Activated CD8-positive, alpha-beta memory T cell treated with anti-CD3 and anti-CD28 coated beads, Interleukin-2, amount 50 U/mL, for 24 hours (primary cell): ENCODE data around the gene AFAP1.

Source experiments
- DNase-seq: peaks from one replicate; pipeline ENCODE4 v3.0.0-alpha.2; 2020; ENCODE audit errors: extremely low read depth

The AFAP1 gene

DNA sequence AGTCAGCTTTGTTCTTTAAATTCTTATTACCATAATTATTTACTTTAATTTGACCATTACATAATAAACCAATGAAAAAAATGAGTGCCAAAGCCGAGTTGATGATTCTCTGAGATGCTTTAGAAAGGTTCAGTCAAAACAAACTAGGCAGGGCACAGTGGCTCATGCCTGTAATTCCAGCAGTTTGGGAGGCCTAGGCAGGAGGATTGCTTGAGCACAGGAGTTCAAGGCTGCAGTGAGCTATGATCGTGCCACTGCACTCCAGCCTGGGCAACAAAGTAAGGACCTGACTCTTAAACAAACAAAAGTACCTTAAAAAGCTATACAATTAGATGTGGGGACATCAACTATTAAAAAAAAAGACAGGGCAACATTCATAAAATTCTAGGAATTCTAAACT, 75.0 kb downstream of the AFAP1 start:
- DNase-seq, result no peak

DNA sequence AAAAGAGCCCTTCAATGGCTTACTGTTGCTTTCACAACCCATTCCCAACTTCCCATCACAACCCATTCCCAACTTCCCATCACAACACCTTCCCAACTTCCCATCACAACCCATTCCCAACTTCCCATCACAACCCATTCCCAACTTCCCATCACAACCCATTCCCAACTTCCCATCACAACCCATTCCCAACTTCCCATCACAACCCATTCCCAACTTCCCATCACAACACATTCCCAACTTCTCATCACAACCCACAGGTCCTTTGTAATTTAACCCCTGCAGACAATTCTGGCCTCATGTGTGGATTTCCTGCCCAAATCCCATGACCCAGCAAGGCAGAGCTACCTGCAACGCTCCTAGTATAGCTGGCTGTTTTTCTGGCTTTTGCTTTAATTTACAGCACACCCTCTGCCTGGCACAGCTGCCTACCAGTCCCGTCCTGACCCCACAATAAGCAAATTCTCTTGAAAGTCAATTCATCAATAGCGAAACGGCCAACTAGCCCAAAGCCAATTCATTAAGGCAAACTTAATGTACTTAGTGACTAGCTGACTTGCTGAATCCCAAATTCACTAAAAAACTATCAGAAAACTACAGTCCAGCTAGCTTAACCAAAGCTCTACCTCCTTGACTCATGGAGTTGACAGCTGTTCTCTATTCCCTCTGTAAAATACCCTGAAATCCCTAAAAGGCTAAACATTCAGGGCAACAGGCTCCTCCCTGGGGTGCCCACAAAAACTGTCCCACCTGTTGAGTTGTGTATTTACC, 75.6 kb downstream of the AFAP1 start:
- DNase-seq, result no peak

DNA sequence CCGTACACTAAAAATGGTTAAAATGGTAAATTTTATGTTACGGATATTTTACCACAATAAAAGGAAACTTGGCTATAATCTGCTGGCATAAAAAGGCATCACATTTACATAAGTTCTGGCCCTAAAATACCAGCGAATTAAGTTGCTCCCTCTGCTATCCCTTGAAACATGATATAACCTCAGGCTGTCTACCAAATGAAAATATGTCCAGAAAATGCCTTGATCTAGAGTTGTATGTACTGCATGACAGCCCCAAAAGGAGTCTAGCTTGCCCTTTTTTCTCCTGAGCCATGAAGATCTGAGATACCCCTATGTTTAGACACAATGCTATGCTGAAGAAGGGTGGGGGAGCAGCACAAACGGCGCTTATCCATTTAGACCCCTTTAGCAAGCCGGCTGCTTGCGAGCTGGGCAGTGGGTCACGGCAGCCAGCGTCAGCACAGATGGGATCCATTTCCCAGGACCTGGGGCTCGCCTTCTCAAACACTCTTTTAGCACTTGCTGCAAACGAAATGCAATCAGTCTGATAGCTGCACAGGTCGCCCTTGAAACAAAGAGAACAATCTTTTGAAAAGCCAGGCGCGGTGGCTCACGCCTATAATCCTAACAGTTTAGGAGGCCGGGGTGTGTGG, 77.0 kb downstream of the AFAP1 start:
- no peak for DNase-seq

DNA sequence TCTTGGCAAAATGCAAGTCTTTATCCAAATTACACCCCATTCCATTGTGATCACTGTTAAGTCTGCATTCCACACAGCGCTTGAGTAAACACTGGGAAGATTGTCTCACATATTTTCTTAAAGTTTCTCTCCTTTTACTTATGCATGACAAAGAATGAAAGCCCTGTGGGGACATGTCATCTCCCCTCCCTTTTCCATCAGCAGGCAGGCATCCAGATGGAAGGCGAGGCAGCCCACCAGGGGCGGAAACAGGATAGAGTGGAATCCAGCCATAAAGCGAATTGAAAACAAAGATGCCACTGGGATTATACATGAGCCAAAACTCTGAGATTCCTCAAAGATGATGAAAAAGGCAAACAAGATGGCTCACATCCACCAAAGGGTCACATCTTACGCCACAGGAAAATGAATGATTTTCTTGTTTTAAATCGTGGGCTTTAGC, 78.2 kb downstream of the AFAP1 start:
- no peak for DNase-seq

DNA sequence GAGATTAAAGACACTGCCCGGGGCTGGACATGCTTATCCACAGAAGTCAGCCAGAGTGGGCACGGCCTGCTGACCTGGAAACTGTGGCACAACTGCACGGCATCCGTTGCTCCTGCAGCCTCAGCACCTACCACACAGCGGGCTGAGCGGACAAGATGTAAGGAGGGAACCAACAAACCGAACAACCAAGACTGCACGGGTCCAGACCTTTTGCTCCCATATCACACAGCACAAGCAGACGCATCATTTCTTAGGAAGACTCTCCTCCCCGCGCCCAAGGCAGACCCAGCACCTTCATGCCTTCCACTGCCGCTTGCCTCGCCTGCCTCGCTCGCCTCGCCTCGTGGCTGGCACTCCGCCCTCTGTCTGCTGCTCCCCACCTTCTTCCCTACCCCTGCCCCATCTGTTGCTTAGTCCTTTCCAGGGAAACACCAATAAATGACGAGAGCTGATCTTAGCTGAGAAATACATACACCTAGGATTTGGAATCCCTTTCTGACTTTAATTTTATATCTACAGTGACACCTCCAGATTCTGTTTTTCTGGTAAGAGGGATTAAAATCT, 79.0 kb downstream of the AFAP1 start:
- no peak for DNase-seq

DNA sequence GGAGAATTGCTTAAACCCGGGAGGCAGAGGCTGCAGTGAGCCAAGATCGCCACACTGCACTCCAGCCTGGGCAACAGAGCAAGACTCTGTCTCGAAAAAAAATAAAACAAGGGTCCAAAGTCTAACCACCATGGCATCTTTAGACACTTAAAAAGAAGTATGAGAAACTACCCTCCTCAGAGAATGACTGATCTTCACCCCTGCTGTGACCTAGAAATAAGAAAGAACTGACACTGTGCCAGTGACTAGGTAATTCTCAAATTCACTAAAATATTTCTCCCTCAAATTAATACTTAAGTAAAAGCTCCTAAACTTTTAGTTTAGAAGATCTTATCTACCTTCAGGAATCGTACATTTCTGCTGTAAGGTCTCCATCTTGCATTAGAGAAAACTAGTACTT, 80.3 kb downstream of the AFAP1 start:
- DNase-seq, result no peak

DNA sequence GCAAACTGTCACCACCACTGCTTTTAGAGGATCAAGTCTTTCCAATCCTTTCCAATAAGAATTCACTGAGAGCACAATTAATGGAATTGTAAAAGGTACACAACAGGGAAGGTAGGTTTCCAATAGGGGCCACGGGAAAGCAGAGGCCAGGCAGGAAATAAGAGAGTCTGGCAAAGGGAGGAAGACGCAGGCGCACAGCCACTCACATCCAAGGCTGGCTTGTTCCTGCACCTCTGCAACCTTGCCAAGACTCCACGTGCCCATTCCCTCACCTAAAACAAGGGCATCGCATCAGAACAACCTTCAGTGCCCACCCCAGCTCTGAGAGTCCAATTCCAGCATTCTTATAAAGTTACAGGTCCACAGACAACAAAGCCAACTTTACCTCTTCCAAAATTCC, 81.2 kb downstream of the AFAP1 start:
- DNase-seq, result no peak

DNA sequence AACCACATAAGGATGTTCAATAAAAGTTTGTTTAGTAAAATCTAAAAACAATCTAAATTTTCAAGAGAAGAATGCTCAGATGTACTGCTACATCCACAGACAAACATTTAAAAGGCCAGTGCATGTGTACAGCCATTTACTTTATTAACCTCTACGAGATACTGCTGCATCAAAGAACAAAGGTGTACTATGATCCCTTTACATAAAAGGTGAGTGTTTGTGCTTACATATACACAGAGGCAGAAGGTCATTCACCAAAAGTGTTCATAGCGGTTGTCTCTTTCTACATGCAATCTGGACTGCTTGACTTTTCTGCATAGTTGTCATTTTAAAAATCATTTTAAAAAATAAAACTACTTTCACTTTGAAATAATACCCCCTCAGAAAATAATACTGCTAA, 81.7 kb downstream of the AFAP1 start:
- DNase-seq, result no peak

DNA sequence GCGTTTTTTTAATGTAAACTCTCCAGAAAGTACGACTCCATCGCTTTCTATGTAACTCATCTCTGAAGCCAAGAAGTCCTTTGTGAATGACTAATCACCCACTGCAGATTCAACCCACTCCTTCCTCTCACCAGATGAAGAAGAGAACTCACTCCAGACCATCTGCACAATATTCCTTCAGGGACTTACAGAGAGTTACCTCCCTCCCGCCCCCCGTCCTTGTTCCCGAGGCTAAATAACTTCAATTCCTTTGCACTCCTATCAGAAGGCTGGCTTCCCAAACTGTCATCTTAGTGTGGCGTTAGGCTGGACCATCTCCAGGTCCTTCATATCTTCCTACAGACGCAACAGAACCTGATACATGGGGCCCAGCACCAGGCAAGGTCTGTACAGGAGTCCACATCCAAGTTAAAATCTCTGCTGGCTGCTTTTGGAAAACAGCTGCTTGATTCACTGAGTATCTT, 82.4 kb downstream of the AFAP1 start:
- no peak for DNase-seq

DNA sequence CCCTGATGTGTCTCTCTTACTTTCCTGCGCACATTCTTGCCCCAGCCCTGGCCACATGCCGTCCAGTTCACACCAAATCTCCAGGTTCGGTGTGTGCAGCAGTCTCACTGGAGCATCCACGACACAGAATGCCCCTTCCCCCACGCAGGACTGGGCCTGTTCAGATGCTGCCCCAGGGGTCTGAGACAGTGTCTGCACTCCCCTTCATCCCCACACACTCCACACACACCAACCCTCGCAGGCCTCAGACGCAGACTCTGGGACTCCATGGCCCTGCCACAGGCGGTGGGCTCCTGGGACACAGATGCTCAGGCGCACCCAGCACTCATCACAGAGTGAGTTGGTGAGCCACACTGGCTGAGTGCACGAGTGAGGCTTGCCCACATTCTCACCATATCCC, 83.9 kb downstream of the AFAP1 start:
- no peak for DNase-seq

DNA sequence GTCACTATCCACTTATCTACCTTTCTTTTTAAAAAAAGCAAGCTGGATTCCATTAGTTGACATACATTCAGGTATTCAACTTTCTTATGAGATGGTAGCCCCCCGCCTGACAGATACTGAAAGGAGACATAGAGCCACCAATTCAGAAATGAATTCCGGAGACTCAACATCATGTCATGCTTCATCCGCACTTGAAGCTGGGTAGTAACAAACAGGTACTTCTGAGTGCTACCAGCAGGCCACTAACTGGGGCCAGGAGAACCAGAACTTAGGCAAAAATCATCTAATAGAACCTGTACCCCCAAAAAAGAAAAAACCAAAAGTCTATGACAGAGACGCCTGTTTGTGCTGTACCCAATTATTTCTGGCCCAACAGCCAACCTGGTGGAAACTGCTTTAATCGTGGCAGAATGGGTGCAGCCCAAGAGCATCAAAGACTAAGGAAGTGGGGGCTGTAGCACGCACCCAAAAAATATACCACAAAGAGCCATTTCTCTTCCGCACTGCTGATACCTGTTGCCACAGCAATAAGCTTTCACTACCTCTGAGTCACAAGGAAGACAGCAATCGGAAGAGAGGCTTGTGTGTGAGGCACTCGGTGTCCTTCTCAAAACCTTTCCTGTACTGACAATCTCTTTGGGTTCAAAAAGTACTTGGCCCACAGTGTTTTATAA, 84.8 kb downstream of the AFAP1 start:
- DNase-seq, result no peak

DNA sequence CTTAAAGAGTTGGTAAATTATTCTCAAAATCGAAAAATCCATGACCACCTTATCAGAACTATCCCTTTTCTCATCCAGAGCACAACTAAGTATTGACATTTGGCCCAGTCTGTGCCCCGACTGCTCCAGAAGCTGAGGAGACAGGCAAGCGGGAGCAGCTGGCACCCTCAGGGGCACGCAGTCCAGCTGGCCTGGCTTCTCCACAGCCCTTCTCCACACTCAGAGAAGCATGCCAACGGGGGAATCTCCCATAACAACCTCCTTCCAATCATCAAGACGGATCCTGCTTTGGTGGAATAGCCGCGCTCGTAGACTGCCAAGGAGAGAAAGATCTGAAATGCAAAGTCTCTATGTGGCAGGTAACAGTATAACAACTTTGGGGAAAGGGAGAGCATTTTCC, 85.4 kb downstream of the AFAP1 start:
- no peak for DNase-seq

DNA sequence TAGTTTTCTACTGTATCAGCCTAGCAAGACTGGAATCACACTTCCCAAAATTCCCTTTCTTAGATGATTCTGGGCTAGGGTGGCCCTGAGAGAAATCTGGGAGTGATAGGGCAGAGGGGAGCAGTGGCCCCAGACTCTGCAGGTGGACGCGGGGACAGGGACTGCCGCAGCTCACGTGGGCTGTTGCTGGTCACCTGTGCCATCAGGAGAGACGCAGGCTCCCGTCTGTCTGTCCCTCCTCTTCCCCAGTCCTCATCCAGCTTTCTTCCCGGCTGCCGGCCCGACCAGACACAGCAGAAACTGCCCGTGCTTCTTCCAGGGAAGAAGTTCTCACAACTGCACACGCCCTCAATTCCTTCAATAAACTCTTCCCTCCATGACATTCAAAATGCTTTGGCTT, 86.4 kb downstream of the AFAP1 start:
- no peak for DNase-seq

DNA sequence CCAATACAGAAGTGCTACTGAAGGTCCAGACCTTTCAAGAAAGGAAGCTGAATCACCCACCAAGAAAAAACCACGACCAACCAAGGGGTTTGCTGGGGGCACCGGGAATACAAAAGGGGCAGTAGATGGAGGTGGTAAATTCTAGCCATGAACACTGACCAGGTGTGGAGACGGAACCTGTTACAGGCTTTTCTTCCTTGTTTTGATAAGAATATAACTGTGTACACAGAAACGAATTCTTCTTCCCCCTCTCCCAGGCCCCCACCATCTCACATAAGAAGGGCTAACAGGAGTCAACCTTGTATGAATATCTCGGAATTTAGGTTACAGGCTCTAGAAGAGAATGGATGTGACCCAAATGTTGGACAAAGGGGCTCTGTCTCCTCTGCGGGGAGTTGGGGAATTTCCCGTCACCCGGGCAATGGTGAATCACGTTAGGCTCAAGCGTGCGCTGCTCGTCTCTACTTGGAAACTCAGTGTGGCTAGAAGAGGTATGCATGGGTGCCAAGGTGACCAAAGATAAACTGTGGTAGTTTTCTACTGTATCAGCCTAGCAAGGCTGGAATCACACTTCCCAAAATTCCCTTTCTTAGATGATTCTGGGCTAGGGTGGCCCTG, 87.0 kb downstream of the AFAP1 start:
- DNase-seq, result no peak

DNA sequence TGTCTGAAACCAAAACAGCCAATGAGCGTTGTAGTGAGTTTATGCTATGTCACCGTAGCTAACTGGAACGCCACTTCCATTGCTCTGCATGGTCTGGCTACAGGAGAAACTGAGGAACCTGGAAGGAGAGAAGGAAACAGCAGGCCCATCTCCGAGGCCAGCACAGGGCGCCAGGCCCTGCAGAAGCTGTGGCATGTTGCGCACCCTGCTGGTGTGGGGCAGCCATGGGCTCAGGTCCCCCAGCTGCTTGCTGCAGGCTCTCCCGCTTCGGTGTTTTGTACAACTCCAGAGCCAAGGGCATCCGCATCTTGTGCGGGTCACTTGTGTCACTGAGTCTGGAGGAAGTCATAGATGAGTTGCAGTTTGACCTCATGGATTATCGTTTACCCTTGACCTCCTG, 89.2 kb downstream of the AFAP1 start:
- no peak for DNase-seq

DNA sequence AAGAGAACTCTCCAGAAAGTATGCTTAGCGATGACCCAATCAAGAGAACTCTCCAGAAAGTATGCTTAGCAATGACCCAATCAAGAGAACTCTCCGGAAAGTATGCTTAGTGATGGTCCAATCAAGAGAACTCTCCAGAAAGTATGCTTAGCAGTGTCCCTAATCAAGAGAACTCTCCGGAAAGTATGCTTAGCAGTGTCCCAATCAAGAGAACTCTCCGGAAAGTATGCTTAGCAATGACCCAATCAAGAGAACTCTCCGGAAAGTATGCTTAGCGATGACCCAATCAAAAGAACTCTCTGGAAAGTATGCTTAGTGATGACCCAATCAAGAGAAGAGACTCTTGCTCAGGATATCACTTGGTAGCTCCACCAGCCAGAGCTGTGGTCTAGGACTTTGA, 92.5 kb downstream of the AFAP1 start:
- no peak for DNase-seq

DNA sequence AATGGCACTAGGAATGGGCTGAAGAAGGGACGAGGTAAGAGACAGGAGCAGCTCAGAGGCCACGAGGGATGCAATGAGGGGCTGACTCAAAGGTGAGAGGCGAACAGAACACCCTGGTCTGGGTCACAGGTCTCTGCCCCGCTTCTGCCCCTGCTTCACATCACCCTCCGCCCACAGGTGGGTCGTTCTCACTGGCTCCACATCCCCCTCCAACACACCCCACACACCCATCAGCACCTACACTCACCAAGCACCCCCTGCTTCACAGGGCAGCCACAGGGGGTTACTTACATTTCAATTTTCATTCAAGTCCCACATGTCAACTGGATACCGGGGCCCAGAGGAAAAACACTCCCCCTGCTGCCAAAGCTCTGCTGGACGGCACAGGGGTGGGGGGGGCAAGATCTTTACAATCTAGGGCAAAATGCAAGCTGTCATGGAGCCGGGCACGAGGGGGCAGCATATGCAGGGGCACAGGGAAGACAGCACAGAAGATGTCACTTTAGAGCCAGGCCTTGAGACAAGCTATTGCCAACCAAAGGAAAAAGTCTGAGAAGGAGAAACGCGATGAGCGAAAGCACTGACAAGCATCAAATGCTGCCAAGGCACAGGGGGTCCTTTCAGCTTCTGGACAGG, 94.0 kb downstream of the AFAP1 start:
- DNase-seq, result no peak

DNA sequence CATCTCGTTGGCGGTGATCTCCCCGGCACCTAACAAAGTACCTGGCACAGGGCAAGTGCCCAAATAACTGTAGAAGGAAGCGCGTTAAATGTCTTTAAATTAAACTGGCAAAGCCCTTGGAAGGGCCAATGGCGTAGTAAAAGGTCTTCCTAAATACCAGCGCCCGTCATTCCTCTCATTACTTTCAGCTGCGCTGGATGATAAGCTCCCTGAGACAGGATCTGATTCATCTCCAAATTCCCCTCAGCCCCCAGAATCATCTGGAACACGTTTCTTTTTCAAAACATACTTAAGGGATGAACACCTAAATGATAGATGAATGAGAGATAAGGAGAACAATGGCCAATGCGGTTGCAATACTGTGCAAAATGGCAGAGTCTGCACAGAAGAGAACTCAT, 95.1 kb downstream of the AFAP1 start:
- DNase-seq, result no peak

DNA sequence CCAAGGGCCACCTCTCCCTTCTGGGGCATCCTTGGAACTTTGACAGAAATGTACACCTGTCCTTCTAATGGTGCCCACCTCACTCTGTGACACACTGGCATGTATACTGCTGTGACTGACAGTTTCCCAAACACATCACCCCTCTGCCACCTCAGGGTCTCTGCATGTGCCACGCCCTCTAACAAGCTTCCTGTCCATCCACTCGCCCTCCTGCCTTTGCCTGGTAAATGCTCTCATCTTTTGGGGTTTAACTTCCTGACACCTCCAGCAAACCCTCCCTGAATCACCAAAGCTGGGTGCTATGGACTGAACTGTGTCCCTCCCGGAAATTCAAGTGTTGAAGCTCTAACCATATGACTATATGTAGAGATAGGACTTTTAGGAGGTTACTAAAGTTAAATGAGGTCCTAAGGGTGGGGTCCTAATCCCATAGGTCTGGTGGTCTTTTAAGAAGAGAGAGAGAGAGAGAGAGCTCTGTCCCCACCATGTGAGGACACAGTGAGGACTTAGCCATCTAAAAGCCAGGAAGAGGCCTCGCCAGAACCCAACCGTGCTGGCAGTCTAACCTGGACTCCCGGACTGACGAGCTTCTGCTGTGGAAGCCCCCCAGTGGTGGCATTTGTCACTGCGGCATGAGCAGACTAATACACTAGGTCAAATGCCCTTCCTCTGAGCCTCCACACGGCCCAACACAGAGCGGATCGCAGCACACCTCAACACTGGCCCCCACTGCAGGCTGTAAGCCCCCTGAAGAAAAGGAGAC, 95.6 kb downstream of the AFAP1 start:
- peak; percentile 34 for DNase-seq

DNA sequence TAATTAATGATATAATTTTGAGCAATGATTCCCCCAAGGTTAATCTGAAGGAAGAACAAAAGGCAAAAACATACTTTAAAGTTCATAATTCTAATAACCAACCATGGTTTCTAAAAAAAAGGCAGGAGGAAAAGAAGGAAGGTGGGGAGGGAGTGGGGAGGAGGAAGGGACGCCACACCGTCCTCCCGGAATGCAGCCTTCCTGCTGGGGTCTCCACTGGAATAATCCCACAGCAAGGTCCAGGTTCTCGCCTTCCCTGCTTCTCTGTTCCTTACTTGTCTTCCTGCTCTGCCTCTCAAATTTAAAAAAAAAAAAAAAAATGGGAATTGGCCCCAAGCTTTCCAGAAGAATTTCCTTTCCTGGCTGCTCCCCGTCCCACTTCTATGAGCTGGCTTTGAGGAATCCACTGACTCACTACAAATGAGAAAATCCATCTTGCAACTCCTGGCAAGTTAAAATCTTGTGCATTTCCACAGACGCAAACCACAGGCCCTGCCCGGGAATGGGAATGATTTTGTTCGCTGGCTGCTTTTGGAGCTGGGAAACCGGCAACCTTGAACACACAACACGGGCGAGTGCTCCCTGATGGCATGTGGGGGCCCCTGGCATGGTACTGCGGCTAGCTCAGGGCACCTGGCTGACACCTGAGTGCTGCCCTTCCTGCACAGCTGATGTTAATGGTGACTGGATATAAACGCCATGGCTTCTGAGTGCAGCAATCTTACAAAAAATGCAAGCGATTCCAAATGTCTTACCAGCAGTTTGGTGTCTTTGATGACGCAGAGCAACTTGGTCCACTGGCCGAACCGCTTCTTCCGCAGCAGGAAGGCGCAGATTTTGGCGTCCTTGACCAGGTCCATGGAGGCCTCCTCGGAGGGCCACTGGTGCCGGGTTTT, 97.0 kb downstream of the AFAP1 start:
- no peak for DNase-seq
